Activated T-cell treated with anti-CD3 and anti-CD28 coated beads, Interleukin-2, amount 50 U/mL, for 48 hours (primary cell): Measurements from ENCODE around the gene ENPP6.
"Not testable (repeated sequence)": the region's sequence is repeated elsewhere in the genome, so short reads cannot be mapped to it uniquely, and the experiment has no call there.

Experiments used
- DNase-seq, 2 experiments: peaks; one replicate each; pipeline ENCODE4 v3.0.0-alpha.2; 2020

The ENPP6 gene

DNA sequence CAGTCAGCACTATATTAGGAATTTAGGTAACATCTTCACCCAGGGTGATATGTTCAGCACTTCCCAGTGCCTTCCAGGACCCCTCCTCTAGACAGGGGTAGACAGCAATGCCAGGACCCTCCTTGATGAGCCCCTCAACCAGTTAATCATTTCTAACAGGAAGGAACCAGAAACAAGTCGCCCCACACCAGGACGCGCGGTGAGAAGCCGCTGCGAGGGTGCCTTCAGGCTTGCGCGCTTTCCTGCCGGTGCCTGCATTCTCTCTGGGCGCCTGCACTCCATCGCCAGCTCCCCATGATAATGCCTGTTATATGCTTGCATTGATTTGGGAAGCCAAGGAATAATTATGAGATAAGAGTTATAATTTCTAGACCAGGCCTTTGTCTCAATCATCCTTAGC, 116.0 kb downstream of the ENPP6 start:
- no peak for DNase-seq

GRCh38 chr4:184100297-184100885, 117.3 kb downstream of the ENPP6 start:
- DNase-seq, result peak; percentile 74 to 75

DNA sequence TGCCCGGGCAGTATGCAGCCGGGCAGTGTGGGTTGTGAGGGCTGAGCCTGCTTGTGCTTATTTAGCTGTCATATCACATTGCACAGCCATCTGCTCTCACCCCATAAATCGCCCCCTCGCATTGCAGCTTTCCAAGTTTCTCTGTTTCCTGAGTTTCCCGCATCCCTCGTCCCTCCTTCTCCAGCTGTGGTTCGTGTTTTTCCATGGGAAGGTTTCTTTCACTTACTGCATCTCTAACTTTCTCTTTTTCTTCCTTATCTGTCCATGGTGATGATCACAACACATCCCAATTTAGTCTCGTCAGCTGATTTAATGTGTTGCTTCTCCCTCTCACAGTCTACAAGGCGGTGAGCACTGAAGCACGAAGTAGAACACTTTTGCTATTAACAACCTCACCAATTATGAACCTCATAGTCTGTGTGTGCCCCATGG, 118.1 kb downstream of the ENPP6 start:
- no peak for DNase-seq

DNA sequence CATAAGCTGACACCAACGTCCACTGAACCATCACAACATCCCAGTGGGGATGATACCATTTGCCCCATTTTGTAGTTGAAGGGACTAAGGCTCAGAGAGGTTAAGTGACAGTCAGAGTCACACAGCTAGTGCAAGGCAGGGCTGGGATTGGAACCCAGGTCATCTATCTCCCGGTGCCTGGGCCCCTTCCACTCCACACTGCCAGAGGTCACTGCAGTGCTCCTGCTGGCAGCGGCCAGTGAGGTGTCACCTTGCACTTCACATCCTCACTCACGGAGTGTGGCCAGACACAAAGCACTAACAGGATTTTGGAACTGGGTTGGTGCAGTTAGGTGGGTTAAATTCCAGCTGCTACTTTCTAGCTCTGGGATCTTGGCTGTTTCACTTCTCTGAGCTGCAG, 118.7 kb downstream of the ENPP6 start:
- no peak for DNase-seq

GRCh38 chr4:184097815-184098214, 119.9 kb downstream of the ENPP6 start:
- no peak for DNase-seq

- peak; percentile 55 to 60 for DNase-seq
Measured at GRCh38 chr4:184097241-184097605, 120.5 kb downstream of the ENPP6 start.

- DNase-seq, result no peak
Measured at GRCh38 chr4:184096561-184097240, 121.0 kb downstream of the ENPP6 start.

GRCh38 chr4:184094532-184095159, 123.0 kb downstream of the ENPP6 start:
- no peak for DNase-seq

GRCh38 chr4:184091986-184092385, 125.7 kb downstream of the ENPP6 start:
- no peak for DNase-seq

DNA sequence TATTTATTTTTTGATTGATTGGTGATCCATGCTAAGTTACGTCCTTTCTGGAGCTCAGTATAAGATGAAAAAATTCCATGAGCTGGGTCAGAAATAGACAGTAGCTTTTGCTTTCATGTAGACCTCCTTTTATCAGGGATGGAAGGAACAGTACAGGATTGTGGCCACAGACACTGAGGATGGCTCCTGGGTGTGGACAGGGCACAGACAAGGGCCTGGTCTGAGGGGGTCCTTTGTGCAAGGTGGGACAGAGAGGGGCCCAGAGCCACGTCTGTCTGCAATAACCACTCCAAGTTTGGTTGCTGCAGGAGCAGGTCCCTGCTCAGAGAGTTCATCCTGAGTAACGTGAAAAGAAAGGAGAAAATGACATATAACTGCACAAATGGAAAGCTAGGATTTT, 127.1 kb downstream of the ENPP6 start:
- no peak for DNase-seq

DNA sequence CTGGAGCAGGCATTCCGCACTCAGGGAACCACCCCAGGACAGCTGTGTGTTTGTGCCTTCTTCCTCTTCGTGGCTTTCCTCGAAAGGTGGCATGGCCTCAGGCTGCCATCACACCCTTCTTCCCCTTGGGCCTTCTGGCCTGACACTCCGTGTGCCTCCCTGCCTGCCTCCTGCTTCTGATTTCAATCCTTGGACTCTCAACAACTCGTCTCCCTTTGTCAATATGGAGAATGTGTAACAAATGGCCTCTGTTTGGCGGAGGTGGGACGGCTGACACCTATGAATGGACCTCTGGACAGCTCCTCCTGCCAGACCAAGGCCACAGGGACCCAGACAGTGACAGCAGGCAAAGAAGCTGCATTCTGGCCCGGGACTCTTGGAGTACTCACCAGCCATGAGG, 137.0 kb downstream of the ENPP6 start:
- no peak for DNase-seq

DNA sequence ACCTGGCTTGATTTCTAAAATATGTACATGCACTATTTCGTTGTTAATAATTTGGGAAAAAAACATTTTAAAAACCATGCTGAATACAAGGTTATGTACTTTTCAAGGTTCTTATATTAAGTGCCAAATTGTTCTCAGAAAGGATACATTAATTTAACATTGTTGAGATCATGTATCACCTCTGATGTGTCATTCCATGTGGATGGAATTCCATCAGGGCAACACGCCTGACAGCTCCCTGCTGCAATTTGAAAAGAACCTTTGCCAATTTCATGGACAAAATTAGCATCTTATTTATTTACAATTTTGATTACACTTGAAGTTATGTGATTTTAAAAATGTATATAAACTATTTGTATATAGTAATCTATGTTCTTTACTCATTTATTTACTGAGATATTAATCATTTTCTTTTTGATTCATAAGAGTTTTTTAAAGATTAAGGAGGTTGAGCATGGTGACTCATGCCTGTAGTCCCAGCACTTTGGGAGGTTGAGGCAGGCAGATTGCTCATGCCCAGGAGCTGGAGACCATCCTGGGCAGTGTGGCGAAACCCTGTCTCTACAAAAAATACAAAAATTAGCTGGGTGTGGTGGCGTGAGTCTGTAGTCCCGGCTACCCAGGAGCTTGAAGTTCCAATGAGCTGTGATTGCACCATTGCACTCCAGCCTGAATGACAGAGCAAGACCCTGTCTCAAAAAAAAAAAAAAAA, 142.8 kb downstream of the ENPP6 start:
- DNase-seq, result no peak

GRCh38 chr4:184067931-184068554, 149.6 kb downstream of the ENPP6 start:
- no peak for DNase-seq

DNA sequence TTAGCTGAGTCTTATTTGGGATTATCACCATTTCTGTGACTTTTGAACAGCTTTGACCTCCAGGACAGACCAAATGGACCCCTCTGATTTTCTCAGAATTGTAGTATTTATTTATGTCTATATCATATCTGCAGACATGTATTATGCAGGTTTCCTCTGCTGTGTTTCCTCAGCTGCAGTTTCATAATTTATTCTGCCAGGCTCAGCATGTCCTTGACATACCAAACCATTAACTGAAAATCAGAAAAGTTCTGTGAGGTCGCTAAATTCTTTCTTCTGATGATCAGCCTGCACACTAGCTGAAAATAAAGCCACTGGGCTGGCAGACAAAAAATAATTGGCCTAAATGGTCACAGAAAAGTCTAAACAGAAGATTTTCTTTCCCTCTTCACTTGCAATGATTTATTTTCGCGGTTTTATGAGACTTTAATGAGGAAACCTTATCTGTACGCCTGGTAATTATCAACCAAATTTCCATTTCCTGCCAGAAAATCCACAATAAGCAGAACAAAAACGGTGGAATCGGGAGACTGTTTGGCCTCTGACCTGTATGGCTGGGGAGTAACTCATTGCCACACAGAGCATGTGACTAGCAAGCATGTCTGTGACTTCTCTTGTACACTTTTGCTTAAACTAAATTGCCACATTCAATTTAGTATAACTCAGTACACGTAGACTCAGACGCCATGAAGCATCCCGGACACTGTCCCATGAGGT, 150.9 kb downstream of the ENPP6 start:
- DNase-seq, result no peak

GRCh38 chr4:184064877-184065276, 152.8 kb downstream of the ENPP6 start:
- no peak for DNase-seq

DNA sequence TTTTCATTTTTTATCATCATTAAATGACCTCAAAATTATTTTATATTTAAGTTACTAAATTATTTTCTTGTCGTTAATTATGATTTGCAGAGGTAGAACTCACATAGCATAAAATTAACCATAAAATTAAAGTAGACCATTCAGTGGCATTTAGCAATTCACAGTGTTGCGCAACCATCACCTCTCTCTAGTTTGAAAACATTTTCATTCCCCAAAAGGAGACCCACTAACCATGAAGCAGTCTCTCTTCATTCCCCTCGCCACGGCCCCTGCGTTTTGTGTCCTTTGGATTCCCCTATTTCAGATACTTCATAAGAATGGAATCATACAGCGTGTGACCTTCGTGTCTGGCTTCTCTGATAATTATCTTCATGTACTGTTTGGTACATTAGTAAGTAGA, 154.9 kb downstream of the ENPP6 start:
- DNase-seq, result no peak

DNA sequence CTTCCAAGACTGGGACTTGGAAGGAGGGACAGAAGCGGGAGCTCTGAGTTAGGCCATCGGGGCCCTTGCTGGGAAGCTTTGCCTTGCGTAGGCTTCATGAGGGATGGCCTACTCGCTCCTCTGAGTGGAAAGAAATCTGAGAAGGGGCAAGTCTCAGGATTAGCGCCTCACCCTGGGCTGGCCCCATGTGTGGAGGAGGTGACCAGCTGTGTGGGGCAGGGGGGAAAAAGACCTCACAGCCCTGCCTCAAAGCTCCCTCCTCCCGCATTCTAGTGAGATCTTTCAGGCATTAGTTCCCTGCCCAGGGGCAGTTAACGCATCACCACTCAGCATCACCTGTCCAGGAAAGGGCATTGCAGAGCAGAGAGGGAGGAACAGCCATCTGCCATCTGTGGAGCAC, 156.1 kb downstream of the ENPP6 start:
- DNase-seq, result no peak

DNA sequence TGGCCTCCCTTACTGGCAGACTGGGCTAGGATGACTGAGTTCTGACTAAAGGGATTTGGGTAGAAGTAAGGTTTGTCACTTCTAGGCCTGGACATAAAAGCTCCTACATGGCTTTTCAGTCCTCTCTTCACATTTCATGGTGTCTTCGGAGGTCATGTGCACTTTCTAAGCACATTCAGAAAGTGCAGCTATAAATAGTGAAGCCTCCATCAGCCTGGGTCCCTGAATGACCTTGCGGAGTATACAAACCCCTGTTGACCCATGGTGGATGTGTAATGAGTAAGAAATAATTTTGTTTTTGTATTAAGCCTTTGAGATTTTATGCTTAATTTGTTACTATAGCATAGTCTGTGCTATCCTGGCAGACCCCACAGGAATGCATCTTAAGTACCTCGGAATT, 158.6 kb downstream of the ENPP6 start:
- DNase-seq, result no peak

DNA sequence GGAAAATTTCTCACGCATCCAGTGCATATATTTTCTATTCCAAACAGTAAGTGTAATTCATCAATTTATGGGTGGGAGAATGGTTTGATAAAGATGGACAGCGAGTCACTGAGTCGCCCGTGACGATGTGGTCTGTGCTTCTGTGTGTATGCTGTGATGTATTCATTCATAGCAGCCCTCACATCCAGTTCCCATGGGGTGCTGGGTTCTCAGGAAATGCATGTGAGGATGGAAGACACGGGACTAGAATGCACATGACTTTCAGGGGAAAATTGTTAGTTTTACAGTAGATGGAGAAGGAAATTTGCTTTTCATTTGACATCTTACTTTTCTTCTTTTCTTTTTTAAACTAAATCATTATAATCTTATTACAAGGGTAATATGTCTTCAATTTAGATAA, 159.6 kb downstream of the ENPP6 start:
- no peak for DNase-seq

DNA sequence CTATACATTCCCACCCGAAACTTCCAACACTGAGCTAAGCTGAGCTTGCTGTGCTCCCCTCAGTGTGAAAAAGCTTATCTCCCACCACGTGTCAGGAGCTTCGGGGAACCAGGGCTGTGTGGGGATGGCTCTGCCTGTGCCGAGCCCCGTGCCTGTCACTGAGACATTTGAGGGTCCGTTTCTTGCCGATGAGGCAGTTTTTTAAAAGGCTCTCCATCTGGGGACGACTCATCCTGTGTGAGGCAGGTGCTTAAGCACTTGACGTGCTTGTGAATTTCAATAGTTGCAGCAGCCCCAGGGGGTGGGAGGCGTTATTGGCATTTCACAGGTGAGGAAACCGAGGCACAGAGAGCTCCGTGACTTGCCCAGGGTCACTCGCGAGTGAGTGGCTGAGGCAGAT, 160.8 kb downstream of the ENPP6 start:
- no peak for DNase-seq

DNA sequence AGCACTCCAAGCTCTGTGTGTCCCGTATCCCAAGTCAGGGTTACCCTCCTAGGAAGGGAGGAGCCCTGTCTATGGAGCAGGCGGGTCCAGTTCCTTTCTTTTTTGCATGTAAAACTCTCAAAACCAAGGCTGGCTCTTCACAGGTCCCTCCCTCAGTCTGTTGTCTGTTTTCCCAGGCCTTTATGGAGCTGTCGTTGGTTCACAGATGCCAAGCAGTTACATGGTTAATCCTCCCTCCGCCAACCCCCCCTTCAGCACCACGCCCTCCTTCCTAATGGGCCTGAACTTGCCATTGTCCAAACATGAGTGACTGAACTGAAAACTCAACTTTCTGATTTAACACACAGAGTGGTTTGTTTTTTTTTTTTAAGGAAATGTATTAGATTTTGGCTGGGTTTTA, 164.2 kb downstream of the ENPP6 start:
- DNase-seq, result no peak

DNA sequence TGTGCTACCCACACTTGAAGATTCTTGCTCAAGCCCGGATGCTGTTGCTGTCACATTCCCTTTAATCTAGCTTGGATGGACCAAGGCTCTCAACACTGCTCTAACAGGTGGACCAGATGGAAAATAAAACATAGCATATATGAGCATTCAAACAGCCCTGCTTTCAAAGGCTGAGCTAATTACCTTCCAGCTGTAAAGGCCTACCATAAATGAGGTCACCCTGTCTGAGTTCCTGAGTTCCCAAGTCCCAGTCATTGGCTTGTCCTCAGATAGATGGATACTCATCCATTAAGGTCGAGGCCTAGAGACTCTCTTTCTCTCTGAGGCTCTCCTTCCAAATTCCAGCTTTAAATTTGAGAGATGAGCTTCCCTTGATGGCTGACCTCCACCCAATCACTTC, 165.1 kb downstream of the ENPP6 start:
- DNase-seq, result no peak

- DNase-seq, result not testable (repeated sequence)
Measured at GRCh38 chr4:184051262-184051661, 166.4 kb downstream of the ENPP6 start.
